ENCODE results near the gene ARAP2.

GRCh38 chr4:36172656-36173055 is 71.7 kb downstream of the ARAP2 start:
- TF ChIP-seq CTCF (IDR thresholded peaks at IDR 0.05) (no peak), POLR2A (IDR thresholded peaks at IDR 0.05) (no peak), POLR2AphosphoS5 (IDR thresholded peaks at IDR 0.05) (no peak), EP300 (IDR thresholded peaks at IDR 0.05) (no peak)
